ENCODE results near the gene KRTCAP2.
A peak's percentile ranks its signal among the peaks of the same experiment; 100 is the strongest.
"Not testable (repeated sequence)": the region's sequence is repeated elsewhere in the genome, so short reads cannot be mapped to it uniquely, and the experiment has no call there.

Gene KRTCAP2

GRCh38 chr1:155167166-155168104, 5.7 kb downstream of the KRTCAP2 start:
- DNase-seq = peak; percentile 83

- no peak for DNase-seq
These were observed 6.5 kb downstream of the KRTCAP2 start for GRCh38 chr1:155166471-155167165.

GRCh38 chr1:155166051-155166470, 7.0 kb downstream of the KRTCAP2 start:
- DNase-seq = no peak

GRCh38 chr1:155164625-155165024, 8.5 kb downstream of the KRTCAP2 start:
- DNase-seq = not testable (repeated sequence)

GRCh38 chr1:155163785-155164184, 9.3 kb downstream of the KRTCAP2 start:
- DNase-seq = not testable (repeated sequence)

GRCh38 chr1:155162631-155163030, 10.5 kb downstream of the KRTCAP2 start:
- DNase-seq = not testable (repeated sequence)

- no peak for DNase-seq
These were observed 13.0 kb downstream of the KRTCAP2 start for GRCh38 chr1:155160128-155160527.

- no peak for DNase-seq
These were observed 14.1 kb downstream of the KRTCAP2 start for GRCh38 chr1:155158991-155159390.

- not testable (repeated sequence) for DNase-seq
These were observed 17.0 kb downstream of the KRTCAP2 start for GRCh38 chr1:155155996-155156643.

- no peak for DNase-seq
These were observed 27.6 kb downstream of the KRTCAP2 start for GRCh38 chr1:155145491-155145890.

- DNase-seq = no peak
These were observed 31.4 kb downstream of the KRTCAP2 start for GRCh38 chr1:155141749-155142148.

GRCh38 chr1:155140630-155140953, 32.5 kb downstream of the KRTCAP2 start:
- no peak for DNase-seq

- DNase-seq = peak; percentile 66
These were observed 33.0 kb downstream of the KRTCAP2 start, which contains the start of gene DPM3 for GRCh38 chr1:155139895-155140629. Gene DPM3 (minus strand): TSS chr1:155140531. CDS start chr1:155140240, 291 bp downstream.

- no peak for DNase-seq
These were observed 35.8 kb downstream of the KRTCAP2 start for GRCh38 chr1:155137154-155137949.

GRCh38 chr1:155136748-155137147, 36.4 kb downstream of the KRTCAP2 start:
- DNase-seq = no peak

- DNase-seq = peak; percentile 87
These were observed 37.6 kb downstream of the KRTCAP2 start, which contains the start of gene SLC50A1 for GRCh38 chr1:155135415-155136028. Gene SLC50A1 (plus strand): TSS chr1:155135852. CDS start chr1:155135912, 60 bp downstream.

GRCh38 chr1:155134880-155135414, 38.2 kb downstream of the KRTCAP2 start:
- DNase-seq = peak; percentile 74

GRCh38 chr1:155134322-155134721, 38.8 kb downstream of the KRTCAP2 start:
- DNase-seq = no peak

GRCh38 chr1:155133799-155134281, 39.3 kb downstream of the KRTCAP2 start:
- no peak for DNase-seq

GRCh38 chr1:155131856-155132255, 41.2 kb downstream of the KRTCAP2 start:
- DNase-seq = no peak

- no peak for DNase-seq
These were observed 41.8 kb downstream of the KRTCAP2 start for GRCh38 chr1:155131285-155131684.

Data from 8988T (cell line).